Measurements from ENCODE around the gene ZNF892. TPM values are rescaled to one million over a fixed set of nuclear protein-coding genes. Genes with fewer than 3 reads are reported as not detected.

ZNF892 gene
- polyA plus RNA-seq (ENCODE audit: low read depth in 6 of 6): 1 to 10 TPM in 2 of 6 donors, under 1 TPM in 3, not detected in 1; 0.25 to 1.3 (median 0.58) TPM

DNA sequence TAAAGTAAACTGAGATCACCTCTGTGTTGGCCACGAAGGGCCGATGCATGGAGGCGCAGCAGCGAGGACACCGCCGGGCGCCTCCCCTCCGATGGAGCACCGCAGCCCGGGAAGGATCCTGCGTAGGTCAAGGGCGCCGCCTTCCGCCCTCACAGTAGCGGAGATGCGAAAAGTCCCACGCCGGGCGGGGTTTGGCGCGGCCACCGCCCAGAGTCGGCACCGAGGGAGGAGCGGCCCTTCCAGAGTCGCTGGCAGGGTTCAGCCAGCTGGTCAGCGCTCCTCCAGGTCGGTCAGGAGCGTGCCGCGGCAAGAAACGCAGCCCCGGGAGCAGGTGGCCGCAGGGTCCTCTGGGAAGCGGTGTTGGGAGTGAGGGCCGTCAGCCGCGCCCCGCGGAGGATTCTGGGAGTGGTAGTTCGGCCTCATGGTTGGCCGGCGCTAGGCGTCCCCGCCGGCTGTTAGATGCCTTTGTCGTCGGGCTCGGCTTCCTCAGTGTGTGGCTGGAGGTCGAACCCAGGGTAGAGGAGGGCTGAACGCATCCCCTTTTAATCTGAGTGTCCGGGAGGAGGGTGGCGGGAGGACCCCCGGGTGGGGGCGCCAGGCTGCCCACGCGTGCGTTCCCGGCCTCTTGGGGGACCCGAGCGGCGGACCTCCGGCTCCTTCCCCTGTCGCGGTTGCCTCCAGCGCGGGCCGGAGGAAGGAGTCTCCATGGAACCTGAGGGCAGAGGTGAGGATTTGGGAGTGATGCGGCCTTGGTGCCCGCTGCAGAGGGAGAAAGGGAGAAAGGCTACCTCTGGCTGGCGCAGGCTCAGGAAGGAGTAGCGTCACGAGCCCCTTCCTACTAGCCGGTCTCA, at the start of gene ZNF892:
ZNF892 (plus strand) TSS at position 411 of the 851 bp plus-strand sequence; CDS start at position 706, 295 bp downstream.
- H3K27me3 Mint-ChIP-seq: no peaks in the 10 kb centered on the region
- DNase-seq (peak; percentile 77), ATAC-seq (ENCODE audit: low read depth in 2 of 2) (peak; percentile 94 to 95)
- H3K27ac Mint-ChIP-seq: peak within 1 kb of the TSS; percentile 72 to 97 (median 94)
- H3K4me3 Mint-ChIP-seq: peak within 1 kb of the TSS; percentile 92 to 97 (median 95)
- peaks cover 5 to 21% (median 15%) of the 10 kb centered on the region in 7 donors for H3K9me3 Mint-ChIP-seq
- peaks cover 12 to 34% (median 23%) of the 10 kb centered on the region in 3 donors for H3K4me1 Mint-ChIP-seq
- H3K36me3 Mint-ChIP-seq: peaks cover 36 to 43% of the 10 kb centered on the region in 2 donors

DNA sequence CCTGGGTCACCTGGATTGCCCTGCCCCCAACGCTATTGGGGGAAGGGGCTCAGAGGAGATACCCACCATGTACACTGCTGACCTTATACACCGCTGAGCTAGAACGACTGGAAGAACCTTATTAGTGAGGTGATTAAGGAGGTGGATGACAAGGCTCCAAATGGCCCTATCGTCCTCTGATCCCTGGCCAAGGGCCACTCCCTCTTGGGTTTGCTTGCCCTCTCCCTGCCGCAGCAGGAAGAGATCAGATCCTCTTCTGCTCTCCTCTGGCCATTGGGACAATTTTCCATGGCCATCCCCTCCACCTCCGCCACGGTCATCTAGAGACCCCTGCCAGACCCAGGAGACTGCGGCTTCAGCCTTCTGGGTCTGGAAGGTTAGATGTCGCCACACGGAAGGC, 48.9 kb upstream of the ZNF892 start:
- no peaks in the 10 kb centered on the region for H3K27me3 Mint-ChIP-seq
- peaks cover 16 to 30% of the 10 kb centered on the region in 2 donors for H3K36me3 Mint-ChIP-seq
- DNase-seq (no peak), ATAC-seq (ENCODE audit: low read depth in 2 of 2) (no peak)
- peak overlapping the region in 2 of 6 donors; percentile 24 to 72 for H3K27ac Mint-ChIP-seq
- H3K4me1 Mint-ChIP-seq: peaks cover 7 to 18% (median 14%) of the 10 kb centered on the region in 3 donors
- peaks cover 0 to 14% (median 8%) of the 10 kb centered on the region in 7 donors for H3K9me3 Mint-ChIP-seq
- peak overlapping the region; percentile 61 to 92 (median 84) for H3K4me3 Mint-ChIP-seq

GRCh38 chr2:95158891-95159619, 48.3 kb upstream of the ZNF892 start:
- H3K27me3 Mint-ChIP-seq: no peaks in the 10 kb centered on the region
- DNase-seq (peak; percentile 7), ATAC-seq (ENCODE audit: low read depth in 2 of 2) (peak; percentile 55 to 68)
- H3K27ac Mint-ChIP-seq: peak overlapping the region in 1 of 6 donors; percentile 57
- peaks cover 7 to 21% (median 14%) of the 10 kb centered on the region in 3 donors for H3K4me1 Mint-ChIP-seq
- H3K4me3 Mint-ChIP-seq: peak overlapping the region; percentile 80 to 92 (median 87)
- H3K36me3 Mint-ChIP-seq: peaks cover 13 to 27% of the 10 kb centered on the region in 2 donors
- H3K9me3 Mint-ChIP-seq: peaks cover 0 to 14% (median 3%) of the 10 kb centered on the region in 7 donors

DNA sequence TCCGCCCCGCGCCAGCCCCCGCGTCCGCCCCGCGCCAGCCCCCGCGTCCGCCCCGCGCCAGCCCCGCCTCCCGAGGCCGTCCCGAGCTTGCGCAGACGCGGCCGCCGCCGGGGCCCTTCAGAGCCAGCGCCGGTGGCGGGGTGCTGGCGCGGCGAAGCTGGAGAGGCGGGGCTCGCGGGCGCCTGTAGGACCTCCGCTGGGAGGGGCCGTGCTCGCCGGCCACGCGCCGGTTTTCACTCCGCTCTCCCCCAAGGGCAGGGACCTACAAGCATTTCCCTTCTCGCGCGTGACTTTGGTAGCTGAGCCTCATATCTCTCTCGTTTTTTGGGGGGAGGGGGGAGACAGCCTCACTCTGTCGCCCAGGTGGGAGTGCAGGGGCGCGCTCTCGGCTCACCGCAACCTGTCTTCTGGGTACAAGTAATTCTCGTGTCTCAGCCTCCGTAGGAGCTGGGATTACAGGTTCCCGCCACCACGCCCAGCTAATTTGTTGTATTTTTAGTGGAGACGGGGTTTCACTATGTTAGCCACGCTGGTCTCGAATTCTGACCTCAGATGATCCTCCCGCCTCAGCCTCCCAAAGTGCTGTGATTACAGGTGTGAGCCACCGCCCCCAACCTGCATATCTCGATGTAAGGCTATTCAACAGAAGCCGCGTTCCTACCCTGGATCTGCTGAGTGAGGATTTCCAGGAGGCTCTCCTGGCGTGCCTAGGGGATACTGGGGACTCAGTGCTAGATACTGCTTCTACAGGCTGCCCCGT, 47.5 kb upstream of the ZNF892 start, which contains the start of gene ZNF514:
ZNF514 (minus strand) TSS at position 159 of the 760 bp plus-strand sequence. CDS start 6,595 bp downstream, outside the sequence.
- Mint-ChIP-seq H3K36me3 (peaks cover 5 to 19% of the 10 kb centered on the region in 2 donors), H3K27ac (peak within 1 kb of the TSS; percentile 47 to 95 (median 85)), H3K9me3 (peaks cover 0 to 6% (median 0%) of the 10 kb centered on the region in 7 donors), H3K4me3 (peak within 1 kb of the TSS; percentile 80 to 94 (median 92)), H3K4me1 (peaks cover 12 to 27% (median 20%) of the 10 kb centered on the region in 3 donors), H3K27me3 (no peaks in the 10 kb centered on the region)
- DNase-seq: peak; percentile 80
- ATAC-seq (ENCODE audit: low read depth in 2 of 2): peak; percentile 90 to 91

- DNase-seq (no peak), ATAC-seq (ENCODE audit: low read depth in 2 of 2) (peak; percentile 9 to 13)
- H3K9me3 Mint-ChIP-seq: no peaks in the 10 kb centered on the region
- no peaks in the 10 kb centered on the region for H3K36me3 Mint-ChIP-seq
- no peaks in the 10 kb centered on the region for H3K27me3 Mint-ChIP-seq
- peak overlapping the region; percentile 97 to 99 (median 98) for H3K27ac Mint-ChIP-seq
- H3K4me1 Mint-ChIP-seq: peaks cover 19 to 42% (median 28%) of the 10 kb centered on the region in 3 donors
- H3K4me3 Mint-ChIP-seq: peak overlapping the region; percentile 99 to 100 (median 100)
These were observed 42.3 kb upstream of the ZNF892 start for GRCh38 chr2:95165030-95165370.

DNA sequence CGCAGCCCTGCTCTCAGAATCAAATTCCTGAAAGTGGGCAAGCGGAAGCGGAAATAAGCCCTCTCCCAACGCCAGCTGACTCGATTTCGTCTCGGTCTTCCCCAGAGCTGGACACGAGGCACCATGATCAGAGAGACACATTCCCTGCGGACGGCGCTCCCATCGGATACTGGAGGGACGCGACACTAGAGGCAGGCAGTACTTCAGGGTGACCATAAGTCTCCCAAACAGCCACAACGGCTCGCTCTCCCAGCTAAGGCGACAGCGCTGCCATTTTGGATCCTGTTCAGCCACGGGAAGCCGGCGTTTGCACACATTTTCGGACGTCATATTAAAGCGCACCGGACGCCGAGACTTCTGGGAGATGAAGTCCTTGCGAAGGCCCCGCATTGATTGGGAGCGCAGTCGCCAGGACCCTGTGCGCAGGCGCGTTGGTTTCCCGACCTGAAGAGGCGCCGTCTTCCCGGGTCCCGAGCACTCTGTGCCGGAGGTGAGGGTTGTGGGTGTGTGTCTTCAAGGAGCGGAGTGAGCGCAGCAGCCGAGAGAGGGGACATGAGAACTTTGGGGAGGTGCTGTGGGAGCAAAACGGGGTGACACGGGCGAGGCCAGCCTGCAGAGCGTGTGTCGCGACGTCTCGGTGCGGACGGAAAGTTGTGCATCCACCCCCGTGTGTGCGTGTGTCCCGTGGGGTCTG, 41.8 kb upstream of the ZNF892 start, which contains the start of gene ZNF2:
ZNF2 (plus strand) TSS at position 439 of the 694 bp plus-strand sequence. CDS start 10,418 bp downstream, outside the sequence.
- Mint-ChIP-seq H3K27ac (peak within 1 kb of the TSS; percentile 97 to 99 (median 98)), H3K9me3 (no peaks in the 10 kb centered on the region), H3K27me3 (no peaks in the 10 kb centered on the region), H3K4me3 (peak within 1 kb of the TSS; percentile 99 to 100 (median 100)), H3K36me3 (no peaks in the 10 kb centered on the region), H3K4me1 (peaks cover 19 to 37% (median 25%) of the 10 kb centered on the region in 3 donors)
- peak; percentile 95 for DNase-seq
- ATAC-seq (ENCODE audit: low read depth in 2 of 2): peak; percentile 94 to 95

- ATAC-seq (ENCODE audit: low read depth in 2 of 2) (peak in 1 of 2 donors; percentile 1), DNase-seq (no peak)
- no peaks in the 10 kb centered on the region for H3K9me3 Mint-ChIP-seq
- peak overlapping the region; percentile 99 to 100 (median 100) for H3K4me3 Mint-ChIP-seq
- H3K4me1 Mint-ChIP-seq: peaks cover 19 to 37% (median 25%) of the 10 kb centered on the region in 3 donors
- peak overlapping the region; percentile 97 to 99 (median 98) for H3K27ac Mint-ChIP-seq
- H3K27me3 Mint-ChIP-seq: no peaks in the 10 kb centered on the region
- no peaks in the 10 kb centered on the region for H3K36me3 Mint-ChIP-seq
These were observed 41.1 kb upstream of the ZNF892 start for GRCh38 chr2:95166065-95166763.

- Mint-ChIP-seq H3K4me1 (peaks cover 1 to 18% (median 10%) of the 10 kb centered on the region in 3 donors), H3K27ac (no peak overlapping the region), H3K4me3 (no peak overlapping the region), H3K36me3 (peaks cover 0 to 4% of the 10 kb centered on the region in 2 donors), H3K27me3 (no peaks in the 10 kb centered on the region), H3K9me3 (no peaks in the 10 kb centered on the region)
- DNase-seq (no peak), ATAC-seq (ENCODE audit: low read depth in 2 of 2) (no peak)
These were observed 35.4 kb upstream of the ZNF892 start for GRCh38 chr2:95171902-95172301.

DNA sequence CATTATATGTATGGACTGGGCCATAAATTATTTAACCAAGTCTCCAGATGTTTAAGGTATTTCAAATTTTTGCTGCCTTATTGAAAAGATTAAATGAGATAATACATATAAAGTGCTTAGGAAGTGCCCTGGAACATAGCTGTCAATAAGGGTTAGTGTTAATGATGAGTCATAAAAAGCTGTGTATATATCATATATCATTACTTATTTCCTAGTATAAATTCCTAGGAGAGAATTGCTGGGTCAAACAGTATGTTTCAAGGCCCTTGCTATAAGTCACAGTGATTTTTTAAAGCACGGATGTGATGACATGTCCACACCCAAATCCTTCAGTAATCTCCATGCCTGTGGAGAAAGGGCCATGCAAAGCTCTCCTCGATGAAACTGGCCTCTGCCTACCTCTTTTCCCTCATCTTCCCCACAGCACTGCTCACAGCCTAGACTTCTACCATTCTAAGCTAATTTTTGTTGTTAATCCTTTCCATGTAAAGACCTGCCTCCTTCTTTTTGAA, 33.2 kb upstream of the ZNF892 start:
- Mint-ChIP-seq H3K9me3 (no peaks in the 10 kb centered on the region), H3K27me3 (no peaks in the 10 kb centered on the region), H3K4me3 (peak overlapping the region in 1 of 8 donors; percentile 4), H3K4me1 (peaks cover 0 to 8% (median 5%) of the 10 kb centered on the region in 3 donors), H3K27ac (peak overlapping the region in 1 of 6 donors; percentile 88), H3K36me3 (peaks cover 14 to 19% of the 10 kb centered on the region in 2 donors)
- DNase-seq (no peak), ATAC-seq (ENCODE audit: low read depth in 2 of 2) (no peak)

DNA sequence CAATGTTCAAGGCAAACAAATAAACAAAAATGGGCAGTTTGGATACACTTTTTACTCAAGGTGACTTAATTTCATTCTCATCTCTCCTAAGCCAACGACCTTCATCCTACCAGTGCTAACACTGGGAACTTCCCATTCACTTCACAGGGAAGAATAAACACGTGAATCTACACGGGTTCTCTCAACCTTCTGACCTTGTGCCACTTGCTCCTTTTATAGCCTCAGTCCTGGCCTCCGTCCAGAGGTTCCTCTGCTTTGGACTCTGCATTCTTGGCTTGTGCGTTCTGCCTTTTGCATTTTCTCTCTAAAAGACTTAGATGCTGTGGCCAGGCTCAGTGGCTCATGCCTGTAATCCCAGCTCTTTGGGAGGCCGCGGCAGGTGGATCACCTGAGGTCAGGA, 27.9 kb upstream of the ZNF892 start:
- no peak for DNase-seq
- H3K4me3 Mint-ChIP-seq: no peak overlapping the region
- H3K27me3 Mint-ChIP-seq: no peaks in the 10 kb centered on the region
- peaks cover 0 to 26% (median 7%) of the 10 kb centered on the region in 7 donors for H3K9me3 Mint-ChIP-seq
- ATAC-seq (ENCODE audit: low read depth in 2 of 2): no peak
- H3K4me1 Mint-ChIP-seq: no peaks in the 10 kb centered on the region
- peaks cover 49 to 66% of the 10 kb centered on the region in 2 donors for H3K36me3 Mint-ChIP-seq
- H3K27ac Mint-ChIP-seq: no peak overlapping the region

DNA sequence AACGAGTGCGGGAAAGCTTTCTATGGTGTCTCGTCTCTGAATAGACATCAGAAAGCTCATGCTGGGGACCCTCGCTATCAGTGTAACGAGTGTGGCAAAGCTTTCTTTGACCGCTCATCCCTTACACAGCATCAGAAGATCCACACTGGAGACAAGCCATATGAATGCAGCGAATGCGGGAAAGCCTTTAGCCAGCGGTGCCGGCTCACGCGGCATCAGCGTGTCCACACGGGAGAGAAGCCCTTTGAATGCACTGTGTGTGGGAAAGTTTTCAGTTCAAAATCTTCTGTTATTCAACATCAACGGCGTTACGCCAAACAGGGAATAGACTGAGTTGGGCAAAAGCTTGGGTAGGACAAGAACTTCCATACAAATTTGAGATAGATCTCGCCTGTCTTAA, 25.5 kb upstream of the ZNF892 start:
- ATAC-seq (ENCODE audit: low read depth in 2 of 2): no peak
- Mint-ChIP-seq H3K4me3 (no peak overlapping the region), H3K4me1 (no peaks in the 10 kb centered on the region), H3K27ac (peak overlapping the region in 1 of 6 donors; percentile 12), H3K36me3 (peaks cover 49 to 64% of the 10 kb centered on the region in 2 donors), H3K9me3 (peaks cover 0 to 32% (median 8%) of the 10 kb centered on the region in 7 donors), H3K27me3 (no peaks in the 10 kb centered on the region)
- no peak for DNase-seq
